Ishikawa (cell line): ENCODE data around the gene AP3D1.

Source experiments
- CEBPB ChIP-seq: IDR thresholded peaks from 2 replicates; pipeline ENCODE4 v1.6.1; 2012
- EP300 ChIP-seq: IDR thresholded peaks from 2 replicates; pipeline ENCODE4 v1.6.1; 2012; ENCODE audit warnings: borderline replicate concordance
- REST ChIP-seq: IDR thresholded peaks from 2 replicates; pipeline ENCODE4 v1.6.1; 2012; ENCODE audit warnings: low read depth, mild to moderate bottlenecking
- TCF12 ChIP-seq: IDR thresholded peaks from 2 replicates; pipeline ENCODE4 v1.6.1; 2012; ENCODE audit warnings: low read depth
- TEAD4 ChIP-seq: IDR thresholded peaks from 2 replicates; pipeline ENCODE4 v1.6.1; 2012
- USF1 ChIP-seq: IDR thresholded peaks from 2 replicates; pipeline ENCODE4 v1.6.1; 2012
- YY1 ChIP-seq: IDR thresholded peaks from 2 replicates; pipeline ENCODE4 v1.6.1; 2012; ENCODE audit warnings: low read depth

- TF ChIP-seq YY1 = no peak
- no peak for TF ChIP-seq REST
- no peak for TF ChIP-seq EP300
- no peak for TF ChIP-seq USF1
- TF ChIP-seq TEAD4 = no peak
- TF ChIP-seq CEBPB = no peak
- TF ChIP-seq TCF12 = no peak
These were observed 21.9 kb downstream of the AP3D1 start for GRCh38 chr19:2129486-2129885.
